ENCODE results near the gene CDC42BPB.
"Not testable (repeated sequence)": the region's sequence is repeated elsewhere in the genome, so short reads cannot be mapped to it uniquely, and the experiment has no call there.

Gene CDC42BPB

GRCh38 chr14:102900631-102901571 is 156.4 kb downstream of the CDC42BPB start:
- ChIA-PET POLR2A (ENCODE audit: low non-redundant PET) (no interaction called here), CTCF (interaction anchor here (0.6 kb wide), 1 partner anchor 126 kb away, joined by 3 read pairs; no protein-coding TSS in a partner anchor)
- DNase-seq (ENCODE audit: low spot score), result no peak
- H3K27ac ChIP-seq, result no peak overlapping the region
- no peak for TF ChIP-seq CTCF (conservative IDR thresholded peaks at IDR 0.05; ENCODE audit: low read depth)

- DNase-seq (ENCODE audit: low spot score), result no peak
- POLR2A ChIA-PET (ENCODE audit: low non-redundant PET), result no interaction called here
- TF ChIP-seq CTCF (conservative IDR thresholded peaks at IDR 0.05; ENCODE audit: low read depth), result no peak
- no peak overlapping the region for H3K27ac ChIP-seq
- CTCF ChIA-PET, result no interaction called here
These were observed 157.8 kb downstream of the CDC42BPB start for GRCh38 chr14:102899516-102899900.

- POLR2A ChIA-PET (ENCODE audit: low non-redundant PET), result no interaction called here
- no peak for DNase-seq (ENCODE audit: low spot score)
- CTCF ChIA-PET, result no interaction called here
- H3K27ac ChIP-seq, result no peak overlapping the region
- no peak for TF ChIP-seq CTCF (conservative IDR thresholded peaks at IDR 0.05; ENCODE audit: low read depth)
These were observed 158.4 kb downstream of the CDC42BPB start for GRCh38 chr14:102898776-102899515.

GRCh38 chr14:102898298-102898697 is 159.1 kb downstream of the CDC42BPB start:
- ChIA-PET POLR2A (ENCODE audit: low non-redundant PET) (no interaction called here), CTCF (interaction anchor here (0.5 kb wide), 1 partner anchor 537 kb away, joined by 3 read pairs; no protein-coding TSS in a partner anchor)
- H3K27ac ChIP-seq, result no peak overlapping the region
- TF ChIP-seq CTCF (conservative IDR thresholded peaks at IDR 0.05; ENCODE audit: low read depth), result no peak
- no peak for DNase-seq (ENCODE audit: low spot score)

GRCh38 chr14:102897299-102898027 is 159.9 kb downstream of the CDC42BPB start:
- DNase-seq (ENCODE audit: low spot score), result no peak
- POLR2A ChIA-PET (ENCODE audit: low non-redundant PET), result no interaction called here
- no peak overlapping the region for H3K27ac ChIP-seq
- CTCF ChIA-PET, result interaction anchor here (0.5 to 0.6 kb wide), 2 partner anchors 43 to 538 kb away, joined by 3 read pairs; no protein-coding TSS in a partner anchor
- TF ChIP-seq CTCF (conservative IDR thresholded peaks at IDR 0.05; ENCODE audit: low read depth), result no peak

- DNase-seq (ENCODE audit: low spot score); POLR2A ChIA-PET (ENCODE audit: low non-redundant PET); CTCF ChIA-PET: not testable (repeated sequence)
These were observed 160.6 kb downstream of the CDC42BPB start for GRCh38 chr14:102896735-102897134.

More at GRCh38 chr14:102896735-102897134, 160.6 kb downstream of the CDC42BPB start:
- H3K27ac ChIP-seq, result not testable (repeated sequence)
